GM12872 (cell line): ENCODE data around the gene RPA1.

ENCODE experiments used
- CTCF ChIP-seq: IDR thresholded peaks from 3 replicates; pipeline ENCODE4 v1.5.1; 2011; ENCODE audit warnings: low read depth, mild to moderate bottlenecking, low read length, moderate library complexity; ENCODE audit not compliant: insufficient read depth

The RPA1 gene

GRCh38 chr17:1853698-1854097, 23.9 kb downstream of the RPA1 start:
- TF ChIP-seq CTCF: no peak

- no peak for TF ChIP-seq CTCF
These were observed 31.2 kb downstream of the RPA1 start for GRCh38 chr17:1860978-1861377.

GRCh38 chr17:1861391-1862010, 31.7 kb downstream of the RPA1 start:
- no peak for TF ChIP-seq CTCF

GRCh38 chr17:1865252-1866037, 35.6 kb downstream of the RPA1 start:
- peak; percentile 65 for TF ChIP-seq CTCF

- no peak for TF ChIP-seq CTCF
These were observed 37.5 kb downstream of the RPA1 start for GRCh38 chr17:1867307-1867706.

GRCh38 chr17:1868090-1868489, 38.3 kb downstream of the RPA1 start:
- TF ChIP-seq CTCF: no peak

GRCh38 chr17:1870592-1870991, 40.8 kb downstream of the RPA1 start:
- TF ChIP-seq CTCF: no peak
